GM23248 (cell line): ENCODE results near the gene KRT38.

Source experiments
- EZH2 ChIP-seq: fragments of 200-600 bp; sonication (generic); IDR thresholded peaks from 2 replicates; pipeline ENCODE4 v1.6.1; 2018; ENCODE audit warnings: antibody characterized with exemption, mild to moderate bottlenecking; ENCODE audit not compliant: insufficient read depth, poor library complexity, severe bottlenecking
- EZH2phosphoT487 ChIP-seq: fragments of 200-600 bp; sonication (generic); IDR thresholded peaks from 2 replicates; pipeline ENCODE4 v1.6.1; 2018; ENCODE audit warnings: antibody characterized with exemption, moderate library complexity, mild to moderate bottlenecking, low read depth; ENCODE audit not compliant: insufficient read depth

DNA sequence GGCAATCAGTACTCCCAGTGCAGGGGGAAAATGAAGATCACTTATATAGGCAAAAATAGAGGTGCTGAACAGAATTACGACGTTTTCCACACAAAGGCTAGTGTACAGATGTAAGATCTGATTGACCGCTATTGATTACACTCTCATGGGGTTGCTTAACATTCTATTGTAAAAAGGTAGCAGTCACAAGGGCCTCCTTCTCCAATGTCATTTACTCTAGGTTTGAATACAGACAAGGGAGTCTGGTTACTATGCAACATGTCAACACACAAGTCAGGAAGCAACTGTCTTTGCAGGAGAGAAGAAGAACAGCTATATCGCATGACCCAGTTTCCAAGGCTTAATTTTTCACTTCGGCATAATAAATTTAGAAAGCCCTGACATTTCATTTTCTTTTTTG is 24.3 kb downstream of the KRT38 start:
- TF ChIP-seq EZH2phosphoT487 (no peak), EZH2 (no peak)
